HG02885 (cell line): ENCODE measurements around the gene RUFY1.
"Not testable (repeated sequence)": the region's sequence is repeated elsewhere in the genome, so short reads cannot be mapped to it uniquely, and the experiment has no call there.

Experiments used
- ATAC-seq: cut with Tn5 transposase; IDR thresholded peaks from one replicate; pipeline ENCODE4 v1.9.1; 2021; ENCODE audit warnings: mild to moderate bottlenecking; ENCODE audit not compliant: unreplicated experiment, poor library complexity

The RUFY1 gene

GRCh38 chr5:179550511-179551342, at the start of gene RUFY1:
Gene RUFY1 (plus strand): TSS chr5:179550554. CDS start chr5:179550570, 16 bp downstream.
- ATAC-seq = peak; percentile 82

GRCh38 chr5:179501997-179502396, 48.4 kb upstream of the RUFY1 start:
- ATAC-seq = not testable (repeated sequence)

GRCh38 chr5:179502420-179502819, 47.9 kb upstream of the RUFY1 start:
- not testable (repeated sequence) for ATAC-seq

GRCh38 chr5:179504191-179504590, 46.2 kb upstream of the RUFY1 start:
- no peak for ATAC-seq

GRCh38 chr5:179504600-179505396, 45.6 kb upstream of the RUFY1 start:
- ATAC-seq = no peak

- ATAC-seq = no peak
Observed at GRCh38 chr5:179505636-179506261, 44.6 kb upstream of the RUFY1 start.

- no peak for ATAC-seq
Observed at GRCh38 chr5:179509239-179509638, 41.1 kb upstream of the RUFY1 start.

GRCh38 chr5:179509845-179510244, 40.5 kb upstream of the RUFY1 start:
- ATAC-seq = no peak

GRCh38 chr5:179512452-179513000, 37.8 kb upstream of the RUFY1 start:
- ATAC-seq = no peak

- ATAC-seq = not testable (repeated sequence)
Observed at GRCh38 chr5:179515501-179515900, 34.9 kb upstream of the RUFY1 start.

- ATAC-seq = no peak
Observed at GRCh38 chr5:179516221-179516620, 34.1 kb upstream of the RUFY1 start.

GRCh38 chr5:179517746-179518145, 32.6 kb upstream of the RUFY1 start:
- ATAC-seq = peak; percentile 13

- peak; percentile 96 for ATAC-seq
Observed at GRCh38 chr5:179518369-179518768, 32.0 kb upstream of the RUFY1 start.

GRCh38 chr5:179519416-179520070, 30.8 kb upstream of the RUFY1 start:
- not testable (repeated sequence) for ATAC-seq

GRCh38 chr5:179522107-179522506, 28.2 kb upstream of the RUFY1 start:
- not testable (repeated sequence) for ATAC-seq

- no peak for ATAC-seq
Observed at GRCh38 chr5:179526978-179527377, 23.4 kb upstream of the RUFY1 start.

- peak; percentile 81 for ATAC-seq
Observed at GRCh38 chr5:179530069-179530998, 20.0 kb upstream of the RUFY1 start.

GRCh38 chr5:179533024-179533423, 17.3 kb upstream of the RUFY1 start:
- no peak for ATAC-seq

- ATAC-seq = peak; percentile 56
Observed at GRCh38 chr5:179533907-179534306, 16.4 kb upstream of the RUFY1 start.
